Urinary bladder (tissue), 4 donors: ENCODE results near the gene GBA2. TPM values are rescaled to one million over a fixed set of nuclear protein-coding genes. Genes with fewer than 3 reads are reported as not detected.
A peak's percentile ranks its signal among the peaks of the same experiment; 100 is the strongest.

ENCODE experiments used
- DNase-seq: peaks from one replicate; pipeline ENCODE4 v3.0.0-alpha.2; 2015; ENCODE audit errors: extremely low spot score
- H3K27ac ChIP-seq: one replicate; pipeline ENCODE4 v1.5.1; 2013; ENCODE audit warnings: low read depth, mild to moderate bottlenecking, moderate library complexity
- H3K36me3 ChIP-seq: one replicate; pipeline ENCODE4 v1.6.1; 2013; ENCODE audit warnings: mild to moderate bottlenecking, moderate library complexity; ENCODE audit not compliant: insufficient read depth
- H3K4me1 ChIP-seq: one replicate; pipeline ENCODE4 v1.6.1; 2013; ENCODE audit warnings: mild to moderate bottlenecking, moderate library complexity; ENCODE audit not compliant: insufficient read depth
- H3K4me3 ChIP-seq: one replicate; pipeline ENCODE4 v1.5.1; 2013; ENCODE audit warnings: low read depth, low read length
- WGBS: extraction: QIAGEN DNeasy Blood & Tissue Kit; methylation state at CpG from one replicate; pipeline ENCODE4 v1.1.7; 2013; 5-methylcytosine and 5-hydroxymethylcytosine counted together
- polyA plus RNA-seq: library from polyadenylated mRNA; stranded (reverse); fragments of 200-250 nt; gene quantifications from one replicate; pipeline ENCODE4 v1.2.3, GENCODE V29; 2013
- total RNA-seq: library from RNA; depleted of rRNA; stranded (reverse); fragments of >200 nt; gene quantifications from one replicate; pipeline ENCODE4 v1.2.3, GENCODE V29; 2014
- donor health status: healthy with polysubstance abuse.
- donor health status: healthy.

GBA2 gene
- total and polyA plus RNA-seq, 2 donors, result 36.0 to 51.4 TPM

- no peak for DNase-seq
- Histone ChIP-seq H3K4me3 (no peak overlapping the region), H3K4me1 (no peaks in the 10 kb centered on the region), H3K27ac (no peak overlapping the region), H3K36me3 (no peaks in the 10 kb centered on the region)
- WGBS, result 76% methylated on average over 3 of the region's 3 CpGs
These were observed 29.5 kb upstream of the GBA2 start for GRCh38 chr9:35778496-35778895.

- no peak for DNase-seq
- H3K4me1 ChIP-seq, result no peaks in the 10 kb centered on the region
- no peaks in the 10 kb centered on the region for H3K36me3 ChIP-seq
- no peak overlapping the region for H3K4me3 ChIP-seq
- WGBS, result 81% methylated on average over 4 of the region's 4 CpGs
- H3K27ac ChIP-seq, result no peak overlapping the region
These were observed 27.0 kb upstream of the GBA2 start for GRCh38 chr9:35776018-35776417.

GRCh38 chr9:35774907-35775635 lies 26.0 kb upstream of the GBA2 start:
- no peak for DNase-seq
- Histone ChIP-seq H3K4me1 (peaks cover 2% of the 10 kb centered on the region), H3K27ac (no peak overlapping the region), H3K4me3 (no peak overlapping the region), H3K36me3 (no peaks in the 10 kb centered on the region)
- WGBS, result 59% methylated on average over 7 of the region's 7 CpGs

- H3K36me3 ChIP-seq, result no peaks in the 10 kb centered on the region
- no peak overlapping the region for H3K4me3 ChIP-seq
- 81% methylated on average over 3 of the region's 3 CpGs for WGBS
- no peak overlapping the region for H3K27ac ChIP-seq
- no peak for DNase-seq
- peaks cover 2% of the 10 kb centered on the region for H3K4me1 ChIP-seq
These were observed 22.9 kb upstream of the GBA2 start for GRCh38 chr9:35771943-35772342.

- 49% methylated on average over 1 of the region's 1 CpG for whole genome bisulfite sequencing
- no peak for DNase-seq
- no peak overlapping the region for H3K27ac ChIP-seq
- H3K36me3 ChIP-seq, result no peaks in the 10 kb centered on the region
- peaks cover 2% of the 10 kb centered on the region for H3K4me1 ChIP-seq
- H3K4me3 ChIP-seq, result no peak overlapping the region
These were observed 22.5 kb upstream of the GBA2 start for GRCh38 chr9:35771534-35771933.

- H3K36me3 ChIP-seq, result no peaks in the 10 kb centered on the region
- no peak for DNase-seq
These were observed 22.0 kb upstream of the GBA2 start for GRCh38 chr9:35771075-35771433.

GRCh38 chr9:35769763-35770162 lies 20.7 kb upstream of the GBA2 start:
- no peak for DNase-seq
- WGBS, result 90% methylated on average over 1 of the region's 1 CpG

More at GRCh38 chr9:35771075-35771433, 22.0 kb upstream of the GBA2 start:
- H3K4me3 ChIP-seq, result no peak overlapping the region
- H3K27ac ChIP-seq, result peak overlapping the region; percentile 16
- WGBS, result 6% methylated on average over 4 of the region's 4 CpGs
- peaks cover 2% of the 10 kb centered on the region for H3K4me1 ChIP-seq

GRCh38 chr9:35767458-35767857 lies 18.4 kb upstream of the GBA2 start:
- Histone ChIP-seq H3K36me3 (no peaks in the 10 kb centered on the region), H3K4me3 (no peak overlapping the region), H3K4me1 (peaks cover 2% of the 10 kb centered on the region), H3K27ac (no peak overlapping the region)
- no peak for DNase-seq
- 79% methylated on average over 1 of the region's 1 CpG for WGBS

More at GRCh38 chr9:35769763-35770162, 20.7 kb upstream of the GBA2 start:
- Histone ChIP-seq H3K27ac (no peak overlapping the region), H3K36me3 (no peaks in the 10 kb centered on the region), H3K4me1 (peaks cover 2% of the 10 kb centered on the region), H3K4me3 (no peak overlapping the region)

GRCh38 chr9:35766997-35767396 lies 18.0 kb upstream of the GBA2 start:
- WGBS, result 85% methylated on average over 2 of the region's 2 CpGs
- no peaks in the 10 kb centered on the region for H3K36me3 ChIP-seq
- H3K4me1 ChIP-seq, result peaks cover 2% of the 10 kb centered on the region
- H3K27ac ChIP-seq, result no peak overlapping the region
- DNase-seq, result no peak
- no peak overlapping the region for H3K4me3 ChIP-seq

GRCh38 chr9:35763803-35764202 lies 14.8 kb upstream of the GBA2 start:
- Histone ChIP-seq H3K4me1 (no peaks in the 10 kb centered on the region), H3K27ac (no peak overlapping the region), H3K4me3 (no peak overlapping the region), H3K36me3 (no peaks in the 10 kb centered on the region)
- WGBS, result 95% methylated on average over 1 of the region's 1 CpG
- no peak for DNase-seq

GRCh38 chr9:35763181-35763580 lies 14.2 kb upstream of the GBA2 start:
- Histone ChIP-seq H3K36me3 (no peaks in the 10 kb centered on the region), H3K27ac (no peak overlapping the region), H3K4me1 (no peaks in the 10 kb centered on the region), H3K4me3 (no peak overlapping the region)
- 88% methylated on average over 2 of the region's 2 CpGs for WGBS
- DNase-seq, result no peak

- Histone ChIP-seq H3K4me3 (no peak overlapping the region), H3K4me1 (no peaks in the 10 kb centered on the region), H3K27ac (no peak overlapping the region), H3K36me3 (no peaks in the 10 kb centered on the region)
- 72% methylated on average over 2 of the region's 2 CpGs for WGBS
- DNase-seq, result no peak
These were observed 11.6 kb upstream of the GBA2 start for GRCh38 chr9:35760651-35761050.

- DNase-seq, result no peak
- H3K4me1 ChIP-seq, result no peaks in the 10 kb centered on the region
These were observed 10.8 kb upstream of the GBA2 start for GRCh38 chr9:35759795-35760194.

GRCh38 chr9:35758475-35759050 lies 9.5 kb upstream of the GBA2 start:
- 50% methylated on average over 3 of the region's 3 CpGs for WGBS
- no peak overlapping the region for H3K27ac ChIP-seq
- H3K4me3 ChIP-seq, result no peak overlapping the region
- H3K4me1 ChIP-seq, result no peaks in the 10 kb centered on the region
- no peaks in the 10 kb centered on the region for H3K36me3 ChIP-seq
- no peak for DNase-seq

More at GRCh38 chr9:35759795-35760194, 10.8 kb upstream of the GBA2 start:
- 96% methylated on average over 4 of the region's 4 CpGs for WGBS
- H3K4me3 ChIP-seq, result no peak overlapping the region
- no peak overlapping the region for H3K27ac ChIP-seq
- no peaks in the 10 kb centered on the region for H3K36me3 ChIP-seq
